ENCODE data around the gene SLC32A1. TPM values are rescaled to one million over a fixed set of nuclear protein-coding genes. Genes with fewer than 3 reads are reported as not detected.

Gene SLC32A1
- total and polyA plus RNA-seq, 2 of the 13 experiments (the other 11 are each of a cell fraction or from before 2014, with no cell fraction given), result not detected

DNA sequence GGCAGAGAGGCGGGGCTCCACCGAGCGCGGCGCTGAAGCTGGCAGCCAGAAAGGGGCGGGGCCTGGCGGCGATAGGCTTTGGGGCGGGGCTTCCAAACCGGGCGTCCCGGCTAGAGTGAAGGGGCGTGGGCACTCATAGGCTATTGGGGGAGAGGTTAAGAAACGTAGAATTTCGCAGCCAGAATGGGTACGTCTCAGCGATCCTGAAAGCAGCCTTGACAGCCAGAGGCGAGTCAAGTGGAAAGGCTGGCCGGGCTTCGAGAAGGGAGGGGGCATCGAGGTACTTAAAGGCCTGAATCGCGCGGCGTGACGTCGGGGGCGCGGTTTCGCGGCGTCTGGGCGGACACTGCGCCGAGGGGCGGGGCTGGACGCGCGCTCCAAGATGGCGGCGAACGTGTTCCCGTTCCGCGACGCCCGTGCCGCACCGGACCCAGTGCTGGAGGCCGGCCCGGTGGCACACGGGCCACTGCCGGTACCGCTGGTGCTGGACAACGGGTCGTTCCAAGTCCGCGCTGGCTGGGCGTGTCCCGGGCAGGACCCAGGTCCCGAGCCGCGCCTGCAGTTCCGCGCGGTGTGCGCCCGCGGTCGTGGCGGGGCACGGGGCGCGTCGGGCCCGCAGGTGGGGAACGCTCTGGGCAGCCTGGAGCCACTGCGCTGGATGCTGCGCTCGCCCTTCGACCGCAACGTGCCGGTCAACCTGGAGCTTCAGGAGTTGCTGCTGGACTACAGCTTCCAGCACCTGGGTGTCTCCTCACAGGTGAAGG, 24.0 kb downstream of the SLC32A1 start, which contains the start of gene ACTR5 (continued):
- 0 out of 2 replicates have a peak, but pooled peaks have one; percentile 29 for TF ChIP-seq ZNF749 (CRISPR knock-in tag; IDR thresholded peaks at IDR 0.05; ENCODE audit: borderline replicate concordance)
- TF ChIP-seq EZH2 (conservative IDR thresholded peaks at IDR 0.05; ENCODE audit: low read depth, low read length), result no peak
- peak; percentile 94; the same call in 1 of the 2 replicates for TF ChIP-seq TSC22D2 (CRISPR knock-in tag; IDR thresholded peaks at IDR 0.05; ENCODE audit: borderline replicate concordance)
- TF ChIP-seq PCBP2 (optimal IDR thresholded peaks at IDR 0.05; ENCODE audit: low read depth, low read length, poor library complexity, severe bottlenecking), result no peak
- TF ChIP-seq ZNF576 (CRISPR knock-in tag; IDR thresholded peaks at IDR 0.05), result no peak; the same call in none of the 2 replicates
- TF ChIP-seq ZNF34 (CRISPR knock-in tag; IDR thresholded peaks at IDR 0.05; ENCODE audit: borderline replicate concordance), result peak; percentile 97
- TF ChIP-seq ZNF670 (CRISPR knock-in tag; IDR thresholded peaks at IDR 0.05; ENCODE audit: borderline replicate concordance), result peak; percentile 0; the same call in 1 of the 2 replicates
- peak; percentile 93; the same call in 1 of the 2 replicates for TF ChIP-seq ARID2 (CRISPR knock-in tag; IDR thresholded peaks at IDR 0.05; ENCODE audit: borderline replicate concordance)
- TF ChIP-seq MZF1 (CRISPR knock-in tag; IDR thresholded peaks at IDR 0.05; ENCODE audit: borderline replicate concordance), result peak; percentile 40; the same call in 1 of the 2 replicates
- peak; percentile 75; the same call in 1 of the 2 replicates for TF ChIP-seq SIX4 (CRISPR knock-in tag; IDR thresholded peaks at IDR 0.05)
- TF ChIP-seq MXI1 (IDR thresholded peaks at IDR 0.05; ENCODE audit: borderline replicate concordance, low read depth, low read length), result peak; percentile 61; the same call in 2 of the 3 replicates
- peak in 1 of 2 experiments; percentile 83; a peak in 1 of 4 replicates for TF ChIP-seq KLF16 (CRISPR knock-in tag; IDR thresholded peaks at IDR 0.05)
- TF ChIP-seq, protein P1, sequence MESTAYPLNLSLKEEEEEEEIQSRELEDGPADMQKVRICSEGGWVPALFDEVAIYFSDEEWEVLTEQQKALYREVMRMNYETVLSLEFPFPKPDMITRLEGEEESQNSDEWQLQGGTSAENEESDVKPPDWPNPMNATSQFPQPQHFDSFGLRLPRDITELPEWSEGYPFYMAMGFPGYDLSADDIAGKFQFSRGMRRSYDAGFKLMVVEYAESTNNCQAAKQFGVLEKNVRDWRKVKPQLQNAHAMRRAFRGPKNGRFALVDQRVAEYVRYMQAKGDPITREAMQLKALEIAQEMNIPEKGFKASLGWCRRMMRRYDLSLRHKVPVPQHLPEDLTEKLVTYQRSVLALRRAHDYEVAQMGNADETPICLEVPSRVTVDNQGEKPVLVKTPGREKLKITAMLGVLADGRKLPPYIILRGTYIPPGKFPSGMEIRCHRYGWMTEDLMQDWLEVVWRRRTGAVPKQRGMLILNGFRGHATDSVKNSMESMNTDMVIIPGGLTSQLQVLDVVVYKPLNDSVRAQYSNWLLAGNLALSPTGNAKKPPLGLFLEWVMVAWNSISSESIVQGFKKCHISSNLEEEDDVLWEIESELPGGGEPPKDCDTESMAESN (CRISPR knock-in tag; conservative IDR thresholded peaks at IDR 0.05), result peak; percentile 99
- TF ChIP-seq MXD4 (CRISPR knock-in tag; IDR thresholded peaks at IDR 0.05), result peak; percentile 93; the same call in 1 of the 2 replicates
- TF ChIP-seq FOXJ3 (CRISPR knock-in tag; IDR thresholded peaks at IDR 0.05; ENCODE audit: borderline replicate concordance), result no peak
- TF ChIP-seq, protein P2, sequence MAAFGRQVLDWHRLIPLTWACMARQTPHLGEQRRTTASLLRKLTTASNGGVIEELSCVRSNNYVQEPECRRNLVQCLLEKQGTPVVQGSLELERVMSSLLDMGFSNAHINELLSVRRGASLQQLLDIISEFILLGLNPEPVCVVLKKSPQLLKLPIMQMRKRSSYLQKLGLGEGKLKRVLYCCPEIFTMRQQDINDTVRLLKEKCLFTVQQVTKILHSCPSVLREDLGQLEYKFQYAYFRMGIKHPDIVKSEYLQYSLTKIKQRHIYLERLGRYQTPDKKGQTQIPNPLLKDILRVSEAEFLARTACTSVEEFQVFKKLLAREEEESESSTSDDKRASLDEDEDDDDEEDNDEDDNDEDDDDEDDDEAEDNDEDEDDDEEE (CRISPR knock-in tag; IDR thresholded peaks at IDR 0.05), result peak; percentile 98
- no peak for TF ChIP-seq ATRX (CRISPR knock-in tag; IDR thresholded peaks at IDR 0.05; ENCODE audit: borderline replicate concordance)
- TF ChIP-seq LBX2 (CRISPR knock-in tag; IDR thresholded peaks at IDR 0.05; ENCODE audit: borderline replicate concordance), result peak; percentile 98
- peak; percentile 91 for TF ChIP-seq ZNF446 (CRISPR knock-in tag; IDR thresholded peaks at IDR 0.05)
- TF ChIP-seq ZBTB38 (CRISPR knock-in tag; IDR thresholded peaks at IDR 0.05), result peak; percentile 97
- TF ChIP-seq, protein P3, sequence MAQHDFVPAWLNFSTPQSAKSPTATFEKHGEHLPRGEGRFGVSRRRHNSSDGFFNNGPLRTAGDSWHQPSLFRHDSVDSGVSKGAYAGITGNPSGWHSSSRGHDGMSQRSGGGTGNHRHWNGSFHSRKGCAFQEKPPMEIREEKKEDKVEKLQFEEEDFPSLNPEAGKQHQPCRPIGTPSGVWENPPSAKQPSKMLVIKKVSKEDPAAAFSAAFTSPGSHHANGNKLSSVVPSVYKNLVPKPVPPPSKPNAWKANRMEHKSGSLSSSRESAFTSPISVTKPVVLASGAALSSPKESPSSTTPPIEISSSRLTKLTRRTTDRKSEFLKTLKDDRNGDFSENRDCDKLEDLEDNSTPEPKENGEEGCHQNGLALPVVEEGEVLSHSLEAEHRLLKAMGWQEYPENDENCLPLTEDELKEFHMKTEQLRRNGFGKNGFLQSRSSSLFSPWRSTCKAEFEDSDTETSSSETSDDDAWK (CRISPR knock-in tag; IDR thresholded peaks at IDR 0.05), result no peak
- TF ChIP-seq NFKBIZ (CRISPR knock-in tag; IDR thresholded peaks at IDR 0.05), result no peak; the same call in 1 of the 2 replicates
